HepG2 (cell line): ENCODE data around the gene PTPA. TPM values are rescaled to one million over a fixed set of nuclear protein-coding genes. Genes with fewer than 3 reads are reported as not detected.

Experiments
- ATAC-seq: fragments of 200-7000 bp; cut with Tn5 transposase; 3 replicates; pipeline ENCODE4 v1.9.1; 2020; ENCODE audit warnings: mild to moderate bottlenecking, moderate library complexity
- BruUV-seq: library from RNA; stranded (reverse); fragments of 400-500 nt; replicated peaks from 2 replicates; lab custom pipeline; 2021; lab: Mats Ljungman, UMichigan
- CTCF ChIA-PET: fragments of 300-600 bp; formaldehyde crosslinking; extraction: SDS; loops from one replicate; lab custom pipeline; 2021; ENCODE audit warnings: low total read pairs, inconsistent platforms, low intra/inter-chr PET ratio; lab: Yijun Ruan, JAX
- POLR2A ChIA-PET: fragments of 350-600 bp; sonication (Branson Sonifier 250); formaldehyde crosslinking; loops from one replicate; lab custom pipeline; 2020; ENCODE audit warnings: antibody characterized with exemption, inconsistent platforms; lab: Yijun Ruan, JAX
- DNase-seq: peaks from one replicate; pipeline ENCODE4 v3.0.0-alpha.2; 2015; ENCODE audit warnings: low spot score
- FAIRE-seq: peaks from 3 replicates; lab custom pipeline; 2011; peaks lifted over from hg19 to GRCh38; lab: Jason Lieb, UNC
- H2AFZ ChIP-seq: one replicate; pipeline ENCODE4 v1.6.1; 2011; ENCODE audit warnings: low read length, inconsistent platforms
- H3K27ac ChIP-seq: fragments of 300-600 bp; 3 replicates; pipeline ENCODE4 v1.8.0; 2011; ENCODE audit warnings: mixed run types, mild to moderate bottlenecking, mixed read lengths, low read length, inconsistent platforms; ENCODE audit not compliant: insufficient read depth; ENCODE audit errors: extremely low read length
- H3K27me3 ChIP-seq, 2 experiments: fragments of 200-600 bp in 1 of 2; 2 replicates in 1 of 2; 3 replicates in 1 of 2; pipeline versions ENCODE4 v1.6.0 to v1.8.0; 2011; ENCODE audit warnings: low read length in 2 of 2, mild to moderate bottlenecking in 2 of 2, moderate library complexity in 2 of 2, inconsistent platforms in 1 of 2; ENCODE audit not compliant: insufficient read depth in 2 of 2, control insufficient read depth in 1 of 2
- H3K36me3 ChIP-seq, 2 experiments: fragments of 200-600 bp in 1 of 2; replicated peaks in 1 of 2; 2 replicates in 1 of 2; 3 replicates in 1 of 2; pipeline versions ENCODE4 v1.5.1 to v1.8.0; 2011; ENCODE audit warnings: low read length in 2 of 2, inconsistent platforms in 1 of 2; ENCODE audit not compliant: insufficient read depth in 2 of 2, control insufficient read depth in 1 of 2
- H3K4me1 ChIP-seq: 2 replicates; pipeline ENCODE4 v1.5.1; 2012; ENCODE audit warnings: low read length, inconsistent platforms; ENCODE audit not compliant: insufficient read depth
- H3K4me2 ChIP-seq: 2 replicates; pipeline ENCODE4 v1.6.0; 2011; ENCODE audit warnings: low read depth, low read length, inconsistent platforms
- H3K4me3 ChIP-seq, 3 experiments: fragments of 200-600 bp in 1 of 3; sonication (generic), shearing (Covaris generic) in 1 of 3; replicated peaks in 1 of 3; 2 replicates each; pipeline ENCODE4 v1.5.1; 2011 to 2016; ENCODE audit warnings: low read length in 3 of 3, inconsistent platforms in 2 of 3, low read depth in 2 of 3, mild to moderate bottlenecking in 2 of 3, control low read depth in 1 of 3, mixed read lengths in 1 of 3; ENCODE audit not compliant: insufficient read depth in 1 of 3
- H3K79me2 ChIP-seq: one replicate; pipeline ENCODE4 v1.6.1; 2011; ENCODE audit warnings: low read length, inconsistent platforms; ENCODE audit not compliant: insufficient read depth
- H3K9ac ChIP-seq: 2 replicates; pipeline ENCODE4 v1.6.0; 2011; ENCODE audit warnings: mild to moderate bottlenecking, low read depth, low read length, inconsistent platforms; ENCODE audit not compliant: insufficient read depth
- H3K9me3 ChIP-seq: 2 replicates; pipeline ENCODE4 v1.5.1; 2012; ENCODE audit warnings: mild to moderate bottlenecking, low read length
- H4K20me1 ChIP-seq: 2 replicates; pipeline ENCODE4 v1.6.0; 2011; ENCODE audit warnings: inconsistent platforms, mild to moderate bottlenecking, low read length, moderate library complexity; ENCODE audit not compliant: insufficient read depth
- CEBPZ ChIP-seq: IDR thresholded peaks from 2 replicates; pipeline ENCODE4 v1.6.1; 2012; ENCODE audit warnings: low read length, improper control_type of control experiment
- HDAC6 ChIP-seq: fragments of 200-600 bp; sonication (generic); IDR thresholded peaks from 2 replicates; pipeline ENCODE4 v1.7.0; 2017; ENCODE audit warnings: mild to moderate bottlenecking, antibody characterized with exemption, low read length, low read depth
- SP2 ChIP-seq: sonication (generic); formaldehyde crosslinking; IDR thresholded peaks from 2 replicates; pipeline ENCODE4 v1.5.1; 2020; ENCODE audit warnings: mild to moderate bottlenecking, missing genetic modification reagents
- TCF12 ChIP-seq, 2 experiments: fragments of 450-650 bp in 1 of 2; sonication (generic) in 1 of 2; formaldehyde crosslinking in 1 of 2; IDR thresholded peaks; 2 replicates each; pipeline versions ENCODE4 v1.6.1 to v1.8.0; 2017 to 2022; ENCODE audit warnings: antibody characterized with exemption in 1 of 2, mild to moderate bottlenecking in 1 of 2, missing genetic modification reagents in 1 of 2, moderate library complexity in 1 of 2
- ZMAT5 ChIP-seq: sonication (generic); formaldehyde crosslinking; IDR thresholded peaks from 2 replicates; pipeline ENCODE4 v1.5.0; 2020; ENCODE audit warnings: mild to moderate bottlenecking, low read depth, missing genetic modification reagents, borderline replicate concordance
- ZNF121 ChIP-seq: sonication (generic); formaldehyde crosslinking; IDR thresholded peaks from 2 replicates; pipeline ENCODE4 v1.5.0; 2020; ENCODE audit warnings: mild to moderate bottlenecking, missing genetic modification reagents
- ZNF326 ChIP-seq: sonication (generic); formaldehyde crosslinking; IDR thresholded peaks from 2 replicates; pipeline ENCODE4 v1.4.0; 2020; ENCODE audit warnings: missing genetic modification reagents, borderline replicate concordance
- ZNF44 ChIP-seq: sonication (generic); formaldehyde crosslinking; IDR thresholded peaks from 2 replicates; pipeline ENCODE4 v1.5.1; 2020; ENCODE audit warnings: mild to moderate bottlenecking, missing genetic modification reagents
- ZNF460 ChIP-seq: sonication (generic); formaldehyde crosslinking; IDR thresholded peaks from 2 replicates; pipeline ENCODE4 v1.5.1; 2020; ENCODE audit warnings: missing genetic modification reagents, mild to moderate bottlenecking, borderline replicate concordance
- WGBS: methylation state at CpG from one replicate; pipeline ENCODE4 v1.1.6; 2017; ENCODE audit warnings: low lambda C conversion rate; 5-methylcytosine and 5-hydroxymethylcytosine counted together
- in situ Hi-C: cut with HindIII; loops from 2 replicates; pipeline ENCODE4 v1.10.0; 2017; ENCODE audit warnings: low pct_unique_long_range_greater_than_20kb; ENCODE audit not compliant: extremely low pct_ligation_motif_present
- intact Hi-C: fragments of 100-400 bp; cut with micrococcal nuclease; formaldehyde crosslinking; loops from one replicate; pipeline ENCODE4 v1.10.0; 2022; ENCODE audit not compliant: unreplicated experiment
- polyA plus RNA-seq, 8 experiments: library from polyadenylated mRNA; depleted of rRNA in 3 of 8; stranded (reverse) in 7 of 8; unstranded in 1 of 8; fragments of >200 nt; fragmentation: Illumina TruSeq in 4 of 8; extraction: Trizol in 4 of 8; gene quantifications; 2 replicates each; pipeline versions ENCODE4 v1.2.1 to v1.2.3, GENCODE V29; 2011 to 2016; ENCODE audit warnings: low read depth in 4 of 8, missing spikeins in 1 of 8, mixed read lengths in 1 of 8; ENCODE audit not compliant: insufficient read depth in 1 of 8
- total RNA-seq, 5 experiments: library from RNA; depleted of rRNA; stranded (reverse); fragments of >200 nt; fragmentation: Illumina TruSeq; extraction: Trizol; gene quantifications; 2 replicates each; pipeline ENCODE4 v1.2.3, GENCODE V29; 2016; ENCODE audit warnings: low read depth in 1 of 5

The PTPA gene
- total and polyA plus RNA-seq, 2 of the 13 experiments (the other 11 are each of a cell fraction or from before 2014, with no cell fraction given), result 79.3 to 105 TPM

GRCh38 chr9:129079829-129080228 lies 31.4 kb upstream of the PTPA start:
- Histone ChIP-seq H3K9ac (peak overlapping the region; percentile 69), H2AFZ (no peak overlapping the region), H3K27me3 (no peaks in the 10 kb centered on the region), H3K4me1 (peaks cover 76% of the 10 kb centered on the region), H3K79me2 (peaks cover 41% of the 10 kb centered on the region), H3K36me3 (peaks cover 4 to 6% of the 10 kb centered on the region in 2 experiments; a peak in 3 of 5 replicates), H3K4me2 (peak overlapping the region; percentile 98), H4K20me1 (no peaks in the 10 kb centered on the region), H3K9me3 (no peaks in the 10 kb centered on the region), H3K4me3 (peak overlapping the region; percentile 64 to 89 (median 75)), H3K27ac (peak overlapping the region; percentile 63)
- DNase-seq, result no peak
- BruUV-seq, result no TSS peak
- ATAC-seq, result no peak
- POLR2A ChIA-PET, result no interaction called here
- CTCF ChIA-PET, result no interaction called here
- in situ Hi-C loops, result no loop called here
- no peak for FAIRE-seq
- intact Hi-C loops, result loop anchor here (5.0 kb wide), 1 partner anchor 43 kb away; the partner anchor contains the start of gene MIGA2
- 85% methylated on average over 13 of the region's 13 CpGs for WGBS
- TF ChIP-seq ZMAT5 (CRISPR knock-in tag) (no peak), SP2 (CRISPR knock-in tag) (no peak), HDAC6 (no peak), ZNF326 (no peak), ZNF44 (no peak), ZNF460 (CRISPR knock-in tag) (peak; percentile 48; the same call in 1 of the 2 replicates), TCF12 (IDR thresholded peaks at IDR 0.05) (no peak), TCF12 (CRISPR knock-in tag; IDR thresholded peaks at IDR 0.05) (no peak), CEBPZ (no peak), ZNF121 (CRISPR knock-in tag) (0 out of 2 replicates have a peak, but pooled peaks have one; percentile 29)
